ENCODE data around the gene GSG1.

Gene GSG1

GRCh38 chr12:13103391-13104033 lies at the start of gene GSG1:
Gene GSG1, minus strand, starts transcription at chr12:13103667. Its CDS starts 155 bp downstream, at chr12:13103512.
- Histone ChIP-seq H3K4me1 (ENCODE audit: control insufficient read depth, insufficient read depth, low read length) (peaks cover 23% of the 10 kb centered on the region), H3K36me3 (ENCODE audit: control insufficient read depth in 2 of 2, insufficient read depth in 2 of 2, low read length in 2 of 2) (no peaks in the 10 kb centered on the region), H3K9me3 (ENCODE audit: control insufficient read depth in 2 of 2, low read length in 2 of 2) (no peaks in the 10 kb centered on the region), H3K27ac (ENCODE audit: low read length) (peak within 1 kb of the TSS; percentile 86), H3K9ac (ENCODE audit: low read length in 2 of 2) (no peak within 1 kb of the TSS), H3K4me3 (ENCODE audit: low read length in 2 of 2) (no peak within 1 kb of the TSS), H3K27me3 (ENCODE audit: control insufficient read depth in 1 of 2, insufficient read depth in 2 of 2, low read length in 2 of 2) (no peaks in the 10 kb centered on the region)

GRCh38 chr12:13153180-13153579 lies 49.7 kb upstream of the GSG1 start:
- H3K27ac ChIP-seq (ENCODE audit: low read length): no peak overlapping the region

GRCh38 chr12:13152756-13153155 lies 49.3 kb upstream of the GSG1 start:
- H3K4me3 ChIP-seq (ENCODE audit: low read length in 2 of 2): no peak overlapping the region
- H3K27me3 ChIP-seq (ENCODE audit: control insufficient read depth in 1 of 2, insufficient read depth in 2 of 2, low read length in 2 of 2): no peaks in the 10 kb centered on the region
- H3K9me3 ChIP-seq (ENCODE audit: control insufficient read depth in 2 of 2, low read length in 2 of 2): no peaks in the 10 kb centered on the region
- H3K4me1 ChIP-seq (ENCODE audit: control insufficient read depth, insufficient read depth, low read length): no peaks in the 10 kb centered on the region
- H3K27ac ChIP-seq (ENCODE audit: low read length): no peak overlapping the region
- no peak overlapping the region for H3K9ac ChIP-seq (ENCODE audit: low read length in 2 of 2)
- H3K36me3 ChIP-seq (ENCODE audit: control insufficient read depth in 2 of 2, insufficient read depth in 2 of 2, low read length in 2 of 2): no peaks in the 10 kb centered on the region

More at GRCh38 chr12:13153180-13153579, 49.7 kb upstream of the GSG1 start:
- H3K4me3 ChIP-seq (ENCODE audit: low read length in 2 of 2): no peak overlapping the region
- H3K4me1 ChIP-seq (ENCODE audit: control insufficient read depth, insufficient read depth, low read length): no peaks in the 10 kb centered on the region
- H3K36me3 ChIP-seq (ENCODE audit: control insufficient read depth in 2 of 2, insufficient read depth in 2 of 2, low read length in 2 of 2): no peaks in the 10 kb centered on the region
- H3K9ac ChIP-seq (ENCODE audit: low read length in 2 of 2): no peak overlapping the region
- H3K27me3 ChIP-seq (ENCODE audit: control insufficient read depth in 1 of 2, insufficient read depth in 2 of 2, low read length in 2 of 2): no peaks in the 10 kb centered on the region
- H3K9me3 ChIP-seq (ENCODE audit: control insufficient read depth in 2 of 2, low read length in 2 of 2): no peaks in the 10 kb centered on the region

- Histone ChIP-seq H3K9ac (ENCODE audit: low read length in 2 of 2) (no peak overlapping the region), H3K4me3 (ENCODE audit: low read length in 2 of 2) (no peak overlapping the region), H3K27me3 (ENCODE audit: control insufficient read depth in 1 of 2, insufficient read depth in 2 of 2, low read length in 2 of 2) (no peaks in the 10 kb centered on the region), H3K36me3 (ENCODE audit: control insufficient read depth in 2 of 2, insufficient read depth in 2 of 2, low read length in 2 of 2) (no peaks in the 10 kb centered on the region), H3K27ac (ENCODE audit: low read length) (no peak overlapping the region), H3K9me3 (ENCODE audit: control insufficient read depth in 2 of 2, low read length in 2 of 2) (no peaks in the 10 kb centered on the region), H3K4me1 (ENCODE audit: control insufficient read depth, insufficient read depth, low read length) (no peaks in the 10 kb centered on the region)
Observed at GRCh38 chr12:13152281-13152680, 48.8 kb upstream of the GSG1 start.

GRCh38 chr12:13149411-13149810 lies 45.9 kb upstream of the GSG1 start:
- Histone ChIP-seq H3K36me3 (ENCODE audit: control insufficient read depth in 2 of 2, insufficient read depth in 2 of 2, low read length in 2 of 2) (no peaks in the 10 kb centered on the region), H3K27me3 (ENCODE audit: control insufficient read depth in 1 of 2, insufficient read depth in 2 of 2, low read length in 2 of 2) (no peaks in the 10 kb centered on the region), H3K9ac (ENCODE audit: low read length in 2 of 2) (no peak overlapping the region), H3K9me3 (ENCODE audit: control insufficient read depth in 2 of 2, low read length in 2 of 2) (no peaks in the 10 kb centered on the region), H3K27ac (ENCODE audit: low read length) (no peak overlapping the region), H3K4me3 (ENCODE audit: low read length in 2 of 2) (no peak overlapping the region), H3K4me1 (ENCODE audit: control insufficient read depth, insufficient read depth, low read length) (no peaks in the 10 kb centered on the region)

GRCh38 chr12:13148485-13148847 lies 45.0 kb upstream of the GSG1 start:
- H3K9ac ChIP-seq (ENCODE audit: low read length in 2 of 2): no peak overlapping the region

GRCh38 chr12:13147688-13148484 lies 44.4 kb upstream of the GSG1 start:
- Histone ChIP-seq H3K27ac (ENCODE audit: low read length) (no peak overlapping the region), H3K9ac (ENCODE audit: low read length in 2 of 2) (no peak overlapping the region)

More at GRCh38 chr12:13148485-13148847, 45.0 kb upstream of the GSG1 start:
- Histone ChIP-seq H3K27me3 (ENCODE audit: control insufficient read depth in 1 of 2, insufficient read depth in 2 of 2, low read length in 2 of 2) (no peaks in the 10 kb centered on the region), H3K4me1 (ENCODE audit: control insufficient read depth, insufficient read depth, low read length) (no peaks in the 10 kb centered on the region), H3K36me3 (ENCODE audit: control insufficient read depth in 2 of 2, insufficient read depth in 2 of 2, low read length in 2 of 2) (no peaks in the 10 kb centered on the region), H3K9me3 (ENCODE audit: control insufficient read depth in 2 of 2, low read length in 2 of 2) (no peaks in the 10 kb centered on the region), H3K27ac (ENCODE audit: low read length) (no peak overlapping the region), H3K4me3 (ENCODE audit: low read length in 2 of 2) (no peak overlapping the region)

GRCh38 chr12:13146336-13146938 lies 43.0 kb upstream of the GSG1 start:
- Histone ChIP-seq H3K4me1 (ENCODE audit: control insufficient read depth, insufficient read depth, low read length) (no peaks in the 10 kb centered on the region), H3K27ac (ENCODE audit: low read length) (peak overlapping the region; percentile 47), H3K9ac (ENCODE audit: low read length in 2 of 2) (no peak overlapping the region), H3K36me3 (ENCODE audit: control insufficient read depth in 2 of 2, insufficient read depth in 2 of 2, low read length in 2 of 2) (no peaks in the 10 kb centered on the region), H3K27me3 (ENCODE audit: control insufficient read depth in 1 of 2, insufficient read depth in 2 of 2, low read length in 2 of 2) (no peaks in the 10 kb centered on the region), H3K9me3 (ENCODE audit: control insufficient read depth in 2 of 2, low read length in 2 of 2) (no peaks in the 10 kb centered on the region), H3K4me3 (ENCODE audit: low read length in 2 of 2) (no peak overlapping the region)

More at GRCh38 chr12:13147688-13148484, 44.4 kb upstream of the GSG1 start:
- Histone ChIP-seq H3K4me3 (ENCODE audit: low read length in 2 of 2) (no peak overlapping the region), H3K27me3 (ENCODE audit: control insufficient read depth in 1 of 2, insufficient read depth in 2 of 2, low read length in 2 of 2) (no peaks in the 10 kb centered on the region), H3K4me1 (ENCODE audit: control insufficient read depth, insufficient read depth, low read length) (no peaks in the 10 kb centered on the region), H3K36me3 (ENCODE audit: control insufficient read depth in 2 of 2, insufficient read depth in 2 of 2, low read length in 2 of 2) (no peaks in the 10 kb centered on the region), H3K9me3 (ENCODE audit: control insufficient read depth in 2 of 2, low read length in 2 of 2) (no peaks in the 10 kb centered on the region)

GRCh38 chr12:13144266-13144828 lies 40.9 kb upstream of the GSG1 start:
- no peaks in the 10 kb centered on the region for H3K9me3 ChIP-seq (ENCODE audit: control insufficient read depth in 2 of 2, low read length in 2 of 2)
- H3K4me1 ChIP-seq (ENCODE audit: control insufficient read depth, insufficient read depth, low read length): no peaks in the 10 kb centered on the region
- H3K4me3 ChIP-seq (ENCODE audit: low read length in 2 of 2): no peak overlapping the region
- H3K9ac ChIP-seq (ENCODE audit: low read length in 2 of 2): no peak overlapping the region
- no peak overlapping the region for H3K27ac ChIP-seq (ENCODE audit: low read length)
- H3K27me3 ChIP-seq (ENCODE audit: control insufficient read depth in 1 of 2, insufficient read depth in 2 of 2, low read length in 2 of 2): no peaks in the 10 kb centered on the region
- no peaks in the 10 kb centered on the region for H3K36me3 ChIP-seq (ENCODE audit: control insufficient read depth in 2 of 2, insufficient read depth in 2 of 2, low read length in 2 of 2)

- no peak overlapping the region for H3K27ac ChIP-seq (ENCODE audit: low read length)
- no peak overlapping the region for H3K4me3 ChIP-seq (ENCODE audit: low read length in 2 of 2)
- no peak overlapping the region for H3K9ac ChIP-seq (ENCODE audit: low read length in 2 of 2)
- no peaks in the 10 kb centered on the region for H3K36me3 ChIP-seq (ENCODE audit: control insufficient read depth in 2 of 2, insufficient read depth in 2 of 2, low read length in 2 of 2)
- H3K27me3 ChIP-seq (ENCODE audit: control insufficient read depth in 1 of 2, insufficient read depth in 2 of 2, low read length in 2 of 2): no peaks in the 10 kb centered on the region
- H3K4me1 ChIP-seq (ENCODE audit: control insufficient read depth, insufficient read depth, low read length): no peaks in the 10 kb centered on the region
- H3K9me3 ChIP-seq (ENCODE audit: control insufficient read depth in 2 of 2, low read length in 2 of 2): no peaks in the 10 kb centered on the region
Observed at GRCh38 chr12:13142747-13143146, 39.3 kb upstream of the GSG1 start.
